HG02610 (cell line): Measurements from ENCODE around the gene NDST3.
"Not testable (repeated sequence)": the region's sequence is repeated elsewhere in the genome, so short reads cannot be mapped to it uniquely, and the experiment has no call there.

Source experiments
- ATAC-seq: cut with Tn5 transposase; IDR thresholded peaks from one replicate; pipeline ENCODE4 v1.9.1; 2021; ENCODE audit warnings: mild to moderate bottlenecking, moderate library complexity; ENCODE audit not compliant: unreplicated experiment

The NDST3 gene

DNA sequence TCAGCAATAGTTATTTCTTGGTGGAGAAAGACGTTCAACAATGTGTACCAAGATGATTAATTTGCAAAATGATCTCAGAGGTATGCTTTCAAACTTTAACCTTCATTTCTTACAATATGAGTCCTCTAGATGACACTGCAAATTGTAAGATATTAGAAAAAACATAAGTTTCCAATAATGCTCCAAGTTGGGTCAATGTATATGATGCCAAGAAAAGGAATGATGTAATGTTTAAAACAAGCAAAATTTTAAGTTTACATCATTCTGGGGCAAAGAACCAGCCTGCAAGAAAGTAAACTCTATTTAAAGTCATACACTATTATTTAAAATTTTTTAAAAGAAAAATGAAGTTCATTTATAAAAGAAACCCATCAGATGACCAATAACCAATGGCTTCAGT is 262.4 kb downstream of the NDST3 start:
- ATAC-seq = no peak

DNA sequence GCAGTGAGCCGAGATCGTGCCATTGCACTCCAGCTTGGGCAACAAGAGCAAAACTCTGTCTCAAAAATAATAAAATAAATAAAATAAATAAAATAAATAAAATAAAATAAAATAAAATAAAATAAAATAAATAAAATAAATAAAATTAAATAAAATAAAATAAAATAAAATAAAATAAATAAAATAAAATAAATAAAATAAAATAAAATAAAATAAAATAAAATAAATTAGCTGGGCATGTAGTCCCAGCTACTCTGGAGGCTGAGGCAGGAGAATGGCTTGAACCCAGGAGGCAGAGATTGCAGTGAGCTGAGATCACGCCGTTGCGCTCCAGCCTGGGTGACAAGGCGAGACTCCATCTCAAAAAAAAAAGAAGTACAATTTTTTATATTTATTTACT is 265.3 kb downstream of the NDST3 start:
- not testable (repeated sequence) for ATAC-seq

DNA sequence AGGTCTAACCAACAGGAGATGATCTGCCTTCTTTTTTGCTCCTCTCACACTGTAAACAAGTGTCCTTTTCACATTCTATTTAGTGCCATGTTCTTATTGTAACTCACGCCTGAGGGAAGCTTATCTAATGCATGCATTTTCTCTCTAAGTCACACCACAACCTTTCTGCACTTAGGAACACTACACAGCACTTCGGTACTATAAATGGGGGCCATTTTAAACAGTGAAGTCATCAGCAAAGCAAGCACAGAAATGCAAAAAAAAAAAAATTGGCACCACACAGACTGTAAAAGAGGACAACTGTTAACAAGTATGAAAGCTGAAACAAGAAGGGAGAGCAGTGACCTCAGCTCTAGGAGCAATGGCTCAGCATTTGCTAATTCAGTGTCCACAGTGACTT is 273.4 kb downstream of the NDST3 start:
- no peak for ATAC-seq
